Calu3 (cell line): ENCODE results near the gene FRAS1. TPM values are rescaled to one million over a fixed set of nuclear protein-coding genes. Genes with fewer than 3 reads are reported as not detected.

ENCODE experiments used
- BruUV-seq: library from RNA; stranded (reverse); fragments of 400-500 nt; replicated peaks from 2 replicates; lab custom pipeline; 2021; lab: Mats Ljungman, UMichigan
- CTCF ChIA-PET: fragments of 300-600 bp; sonication (Branson Sonifier 250); formaldehyde crosslinking; loops from one replicate; lab custom pipeline; 2022; ENCODE audit warnings: antibody characterized with exemption; lab: Charles Lee
- DNase-seq: peaks from one replicate; pipeline ENCODE4 v3.0.0; 2022
- H3K27ac Mint-ChIP-seq: one replicate; pipeline ENCODE4 v1.8.0; 2022; ENCODE audit warnings: mixed read lengths; ENCODE audit not compliant: unreplicated experiment
- H3K27me3 Mint-ChIP-seq: one replicate; pipeline ENCODE4 v1.8.0; 2022; ENCODE audit warnings: mixed read lengths; ENCODE audit not compliant: unreplicated experiment
- H3K36me3 Mint-ChIP-seq: one replicate; pipeline ENCODE4 v1.8.0; 2022; ENCODE audit warnings: mild to moderate bottlenecking, moderate library complexity, mixed read lengths; ENCODE audit not compliant: insufficient read depth, unreplicated experiment
- H3K4me1 Mint-ChIP-seq: one replicate; pipeline ENCODE4 v1.8.0; 2022; ENCODE audit warnings: mild to moderate bottlenecking, low read depth, mixed read lengths; ENCODE audit not compliant: unreplicated experiment
- H3K4me3 Mint-ChIP-seq: one replicate; pipeline ENCODE4 v1.8.0; 2022; ENCODE audit warnings: mild to moderate bottlenecking, low read depth, moderate library complexity, mixed read lengths; ENCODE audit not compliant: unreplicated experiment
- H3K9me3 Mint-ChIP-seq: one replicate; pipeline ENCODE4 v1.8.0; 2022; ENCODE audit warnings: low read depth, mixed read lengths; ENCODE audit not compliant: unreplicated experiment
- intact Hi-C: fragments of 100-400 bp; cut with micrococcal nuclease; formaldehyde crosslinking; loops from one replicate; pipeline ENCODE4 v1.10.0; 2022; ENCODE audit not compliant: unreplicated experiment
- total RNA-seq: library from RNA; stranded (reverse); gene quantifications from 2 replicates; pipeline ENCODE4 v1.2.3, GENCODE V29; 2022
- TF ChIP-seq, protein P1 (sequence below): fragments of 200-600 bp; IDR thresholded peaks from one replicate; pipeline ENCODE4 v1.8.0; 2022; ENCODE audit warnings: antibody characterized with exemption; ENCODE audit not compliant: unreplicated experiment

FRAS1 gene
- total RNA-seq, 1 experiment from 2014 or later: 29.4 TPM

DNA sequence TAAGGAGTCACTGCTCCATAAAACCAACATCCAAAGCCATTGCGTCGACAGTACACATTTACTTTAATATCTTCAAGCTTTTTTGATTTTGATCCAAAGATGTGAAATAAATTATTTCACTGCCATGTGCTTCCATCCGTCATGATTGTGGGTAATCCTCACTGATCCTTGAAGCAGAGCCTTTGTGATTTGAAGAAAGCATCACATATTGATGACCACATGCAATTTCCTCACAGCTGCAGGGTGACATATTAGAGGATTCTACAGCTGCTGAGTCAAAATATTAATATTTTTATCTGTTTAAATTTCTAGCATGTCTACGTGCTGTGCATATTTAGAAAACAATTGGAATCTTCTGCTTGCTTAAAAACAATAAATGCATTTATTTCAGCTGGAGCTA is 297.7 kb downstream of the FRAS1 start:
- CTCF ChIA-PET: no interaction called here

DNA sequence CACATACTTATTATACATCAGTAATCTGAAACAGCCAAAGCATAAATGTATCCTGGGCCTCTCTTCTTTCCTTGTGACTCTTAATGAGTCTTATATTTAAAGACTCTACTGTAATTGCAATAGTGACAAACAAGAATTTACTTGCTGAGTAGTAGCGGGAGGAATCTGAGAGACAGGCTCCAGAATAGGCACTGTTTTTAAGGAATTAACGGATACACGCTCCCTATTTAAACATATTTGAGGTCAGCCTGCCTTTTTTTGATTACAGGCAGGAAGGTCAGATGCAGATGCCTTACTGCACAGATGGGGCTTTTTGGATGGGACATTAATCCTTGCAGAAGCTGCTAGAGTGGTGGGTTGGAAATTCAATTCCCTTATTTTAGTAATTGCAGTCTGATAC is 298.2 kb downstream of the FRAS1 start:
- no peak overlapping the region for H3K4me3 Mint-ChIP-seq
- intact Hi-C loops: no loop called here
- no TSS peak for BruUV-seq
- no peaks in the 10 kb centered on the region for H3K27me3 Mint-ChIP-seq
- CTCF ChIA-PET: no interaction called here
- no peaks in the 10 kb centered on the region for H3K4me1 Mint-ChIP-seq
- H3K9me3 Mint-ChIP-seq: no peaks in the 10 kb centered on the region
- TF ChIP-seq, protein P1, sequence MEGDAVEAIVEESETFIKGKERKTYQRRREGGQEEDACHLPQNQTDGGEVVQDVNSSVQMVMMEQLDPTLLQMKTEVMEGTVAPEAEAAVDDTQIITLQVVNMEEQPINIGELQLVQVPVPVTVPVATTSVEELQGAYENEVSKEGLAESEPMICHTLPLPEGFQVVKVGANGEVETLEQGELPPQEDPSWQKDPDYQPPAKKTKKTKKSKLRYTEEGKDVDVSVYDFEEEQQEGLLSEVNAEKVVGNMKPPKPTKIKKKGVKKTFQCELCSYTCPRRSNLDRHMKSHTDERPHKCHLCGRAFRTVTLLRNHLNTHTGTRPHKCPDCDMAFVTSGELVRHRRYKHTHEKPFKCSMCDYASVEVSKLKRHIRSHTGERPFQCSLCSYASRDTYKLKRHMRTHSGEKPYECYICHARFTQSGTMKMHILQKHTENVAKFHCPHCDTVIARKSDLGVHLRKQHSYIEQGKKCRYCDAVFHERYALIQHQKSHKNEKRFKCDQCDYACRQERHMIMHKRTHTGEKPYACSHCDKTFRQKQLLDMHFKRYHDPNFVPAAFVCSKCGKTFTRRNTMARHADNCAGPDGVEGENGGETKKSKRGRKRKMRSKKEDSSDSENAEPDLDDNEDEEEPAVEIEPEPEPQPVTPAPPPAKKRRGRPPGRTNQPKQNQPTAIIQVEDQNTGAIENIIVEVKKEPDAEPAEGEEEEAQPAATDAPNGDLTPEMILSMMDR: no peak
- no peak overlapping the region for H3K27ac Mint-ChIP-seq
- H3K36me3 Mint-ChIP-seq: no peaks in the 10 kb centered on the region
- no peak for DNase-seq

More for the DNA sequence above, 297.7 kb downstream of the FRAS1 start:
- TF ChIP-seq, protein P1: no peak
- intact Hi-C loops: no loop called here
- no peaks in the 10 kb centered on the region for H3K4me1 Mint-ChIP-seq
- no peak overlapping the region for H3K27ac Mint-ChIP-seq
- H3K4me3 Mint-ChIP-seq: no peak overlapping the region
- no peaks in the 10 kb centered on the region for H3K36me3 Mint-ChIP-seq
- no TSS peak for BruUV-seq
- DNase-seq: no peak
- H3K27me3 Mint-ChIP-seq: no peaks in the 10 kb centered on the region
- no peaks in the 10 kb centered on the region for H3K9me3 Mint-ChIP-seq

DNA sequence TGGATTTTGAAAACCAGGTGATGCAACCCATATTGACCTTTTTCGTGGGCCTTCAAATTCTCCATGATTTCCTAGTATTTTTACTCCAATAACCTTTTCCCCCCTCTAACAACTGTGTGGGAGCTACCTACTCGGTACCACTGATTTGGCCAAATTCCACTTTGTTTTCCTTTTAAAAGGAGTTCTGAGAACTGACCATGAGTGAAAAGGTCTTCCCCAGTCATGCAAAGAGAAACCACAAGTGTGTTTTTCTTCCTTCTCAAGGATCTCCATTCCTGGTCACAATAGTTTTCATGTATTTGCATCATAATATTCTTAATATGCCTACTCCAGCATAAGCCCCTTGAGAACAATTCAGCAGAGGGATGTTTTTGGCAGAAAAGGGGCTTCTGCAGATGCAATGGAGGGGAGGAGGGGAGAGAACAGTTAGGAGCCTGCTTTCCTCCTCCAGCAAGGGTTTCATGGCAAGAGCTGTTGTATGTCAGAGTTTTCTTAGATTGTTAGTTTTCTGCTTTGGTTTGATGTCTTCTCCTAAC is 299.2 kb downstream of the FRAS1 start:
- no TSS peak for BruUV-seq
- intact Hi-C loops: no loop called here

GRCh38 chr4:78357122-78357521 is 300.0 kb downstream of the FRAS1 start:
- TF ChIP-seq, protein P1: no peak
- H3K9me3 Mint-ChIP-seq: no peaks in the 10 kb centered on the region
- CTCF ChIA-PET: no interaction called here
- H3K4me1 Mint-ChIP-seq: no peaks in the 10 kb centered on the region
- H3K27me3 Mint-ChIP-seq: no peaks in the 10 kb centered on the region
- intact Hi-C loops: no loop called here
- no peak overlapping the region for H3K27ac Mint-ChIP-seq
- BruUV-seq: no TSS peak
- no peak for DNase-seq
- no peaks in the 10 kb centered on the region for H3K36me3 Mint-ChIP-seq
- no peak overlapping the region for H3K4me3 Mint-ChIP-seq

More for the DNA sequence above, 299.2 kb downstream of the FRAS1 start:
- Mint-ChIP-seq H3K27ac (no peak overlapping the region), H3K9me3 (no peaks in the 10 kb centered on the region), H3K36me3 (no peaks in the 10 kb centered on the region), H3K27me3 (no peaks in the 10 kb centered on the region), H3K4me3 (no peak overlapping the region), H3K4me1 (no peaks in the 10 kb centered on the region)
- CTCF ChIA-PET: no interaction called here
- no peak for DNase-seq
- TF ChIP-seq, protein P1: no peak
